ENCODE measurements around the gene PIEZO2.

PIEZO2 gene

DNA sequence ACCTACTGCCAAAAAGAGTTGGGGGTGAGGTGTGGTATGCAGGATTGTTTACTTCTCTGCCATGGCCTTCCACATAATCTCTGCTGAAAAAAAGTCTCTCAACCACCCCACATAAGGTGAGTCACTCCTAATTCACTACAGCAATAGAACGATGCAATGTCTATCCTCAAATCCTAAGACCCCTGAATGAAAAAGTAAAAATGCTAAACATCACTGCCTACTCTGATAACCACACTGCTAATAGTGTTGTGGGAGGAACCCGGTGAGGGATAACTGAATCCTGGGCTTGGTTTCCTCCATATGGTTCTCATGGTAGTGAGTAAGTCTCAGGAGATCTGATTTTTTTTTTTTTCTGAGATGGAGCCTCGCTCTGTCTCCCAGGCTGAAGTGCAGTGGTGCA, 252.5 kb downstream of the PIEZO2 start:
- peak; percentile 74 for DNase-seq (ENCODE audit: low read depth)

DNA sequence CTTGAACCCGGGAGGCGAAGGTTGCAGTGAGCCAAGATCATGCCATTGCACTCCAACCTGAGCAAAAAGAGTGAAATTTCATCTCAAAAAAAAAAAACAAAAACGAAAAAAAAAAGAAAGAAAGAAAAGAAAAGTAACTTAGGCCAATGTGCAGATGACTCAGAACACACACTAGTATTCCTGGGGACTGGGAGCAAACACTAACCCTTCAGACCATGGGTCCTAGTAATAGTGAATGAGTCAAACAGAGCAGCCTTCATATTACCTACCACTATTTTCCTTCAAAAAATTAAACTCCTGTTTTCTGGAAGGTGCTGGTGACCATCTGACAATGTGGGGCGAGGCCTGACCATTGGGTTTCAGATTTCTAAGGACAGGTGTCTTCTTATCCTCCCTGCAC, 253.4 kb downstream of the PIEZO2 start:
- no peak for DNase-seq (ENCODE audit: low read depth)

- DNase-seq (ENCODE audit: low read depth) = no peak
Observed at GRCh38 chr18:10894501-10894900, 254.9 kb downstream of the PIEZO2 start.

GRCh38 chr18:10893761-10894160, 255.6 kb downstream of the PIEZO2 start:
- no peak for DNase-seq (ENCODE audit: low read depth)

GRCh38 chr18:10893196-10893595, 256.2 kb downstream of the PIEZO2 start:
- no peak for DNase-seq (ENCODE audit: low read depth)

GRCh38 chr18:10892786-10893185, 256.6 kb downstream of the PIEZO2 start:
- peak; percentile 76 for DNase-seq (ENCODE audit: low read depth)

- no peak for DNase-seq (ENCODE audit: low read depth)
Observed at GRCh38 chr18:10890022-10890421, 259.3 kb downstream of the PIEZO2 start.

DNA sequence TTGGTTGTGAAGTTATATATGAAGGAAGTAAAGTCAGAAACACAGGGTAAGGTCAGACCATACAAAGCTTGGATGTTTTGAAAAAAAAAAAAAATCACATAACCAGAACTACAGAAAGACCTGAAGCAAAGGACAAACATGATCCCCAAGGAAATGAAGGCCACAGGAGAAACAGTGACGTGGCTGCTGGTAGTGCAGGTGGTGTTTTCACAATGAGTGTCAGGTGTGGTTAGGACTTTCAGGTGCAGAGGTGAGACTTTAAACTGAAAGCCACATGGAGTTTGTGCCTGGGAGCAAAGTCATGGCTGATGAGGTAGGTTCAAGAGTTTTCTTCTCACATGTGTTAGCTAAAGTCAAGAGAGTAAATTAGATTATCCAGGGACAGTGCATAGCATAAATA, 270.7 kb downstream of the PIEZO2 start:
- no peak for DNase-seq (ENCODE audit: low read depth)

- no peak for DNase-seq (ENCODE audit: low read depth)
Observed at GRCh38 chr18:10877987-10878386, 271.4 kb downstream of the PIEZO2 start.

DNA sequence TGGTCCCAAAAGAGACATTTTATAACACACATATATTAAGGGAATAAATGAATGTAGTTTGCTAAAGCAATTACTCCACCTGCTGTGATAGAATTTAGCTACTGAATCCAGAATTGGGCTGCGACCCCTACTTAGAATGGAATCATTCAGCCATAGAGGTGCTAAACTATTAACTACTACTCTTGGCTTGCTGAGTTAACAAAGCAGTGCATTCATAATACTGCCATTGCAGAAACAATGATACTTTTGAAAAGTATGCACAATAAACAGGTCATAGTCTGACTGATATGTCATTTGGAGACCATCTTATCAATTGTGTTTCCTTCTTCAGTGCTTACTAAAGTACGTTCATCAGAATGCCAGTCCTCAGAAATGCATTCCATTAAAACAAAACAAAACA, 273.6 kb downstream of the PIEZO2 start:
- no peak for DNase-seq (ENCODE audit: low read depth)

- no peak for DNase-seq (ENCODE audit: low read depth)
Observed at GRCh38 chr18:10872304-10872703, 277.1 kb downstream of the PIEZO2 start.

GRCh38 chr18:10864722-10865121, 284.6 kb downstream of the PIEZO2 start:
- no peak for DNase-seq (ENCODE audit: low read depth)

GRCh38 chr18:10863026-10863425, 286.3 kb downstream of the PIEZO2 start:
- peak; percentile 34 for DNase-seq (ENCODE audit: low read depth)

GRCh38 chr18:10860928-10861327, 288.4 kb downstream of the PIEZO2 start:
- peak; percentile 73 for DNase-seq (ENCODE audit: low read depth)

- no peak for DNase-seq (ENCODE audit: low read depth)
Observed at GRCh38 chr18:10860382-10860781, 289.0 kb downstream of the PIEZO2 start.

- DNase-seq (ENCODE audit: low read depth) = no peak
Observed at GRCh38 chr18:10858477-10858876, 290.9 kb downstream of the PIEZO2 start.

DNA sequence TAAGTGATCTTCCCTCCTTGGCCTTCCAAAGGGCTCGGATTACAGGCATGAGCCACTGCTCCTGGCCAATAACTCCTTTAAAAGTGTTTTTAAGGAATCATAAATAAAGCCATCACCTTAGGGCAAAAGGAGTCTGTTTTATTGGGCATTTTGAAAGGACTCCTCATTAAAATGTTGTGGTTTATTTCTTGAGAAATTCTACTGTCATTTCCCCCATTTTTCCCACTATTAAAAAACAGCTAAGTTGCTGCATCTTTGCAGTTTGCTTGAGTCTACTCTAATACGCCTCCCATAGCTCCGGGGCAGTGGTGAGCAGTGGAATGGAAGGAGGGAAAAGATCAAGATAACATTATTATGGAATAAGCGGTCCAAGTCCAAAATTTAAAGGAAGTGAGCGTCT, 293.2 kb downstream of the PIEZO2 start:
- no peak for DNase-seq (ENCODE audit: low read depth)

GRCh38 chr18:10852385-10853303, 296.7 kb downstream of the PIEZO2 start:
- DNase-seq (ENCODE audit: low read depth) = no peak

DNA sequence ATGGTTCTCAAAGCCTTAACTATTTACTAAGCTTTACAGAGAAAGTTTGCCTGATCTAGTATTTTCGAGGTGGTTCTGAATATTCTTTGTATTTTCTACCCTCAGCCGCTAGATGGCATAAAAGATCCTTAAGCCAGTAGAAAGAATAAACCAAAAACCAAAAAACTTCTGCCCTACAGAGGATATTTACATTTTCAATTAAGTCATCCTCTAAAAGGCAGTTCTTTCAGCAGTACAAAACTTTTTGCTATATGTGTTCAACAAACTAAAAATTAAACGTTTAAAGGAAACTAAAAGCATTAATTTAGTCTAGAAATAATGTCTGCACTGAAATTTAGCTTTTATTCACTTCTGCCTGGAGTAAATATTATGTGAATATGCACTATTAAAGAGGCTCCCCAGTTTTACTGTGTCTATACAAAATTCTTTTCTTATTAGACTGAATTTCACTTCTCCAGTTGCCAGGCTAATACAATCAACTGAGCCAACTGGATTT, 297.5 kb downstream of the PIEZO2 start:
- DNase-seq (ENCODE audit: low read depth) = peak; percentile 67

- DNase-seq (ENCODE audit: low read depth) = peak; percentile 63
Observed at GRCh38 chr18:10850840-10851239, 298.5 kb downstream of the PIEZO2 start.

GRCh38 chr18:10850216-10850615, 299.2 kb downstream of the PIEZO2 start:
- no peak for DNase-seq (ENCODE audit: low read depth)

DNA sequence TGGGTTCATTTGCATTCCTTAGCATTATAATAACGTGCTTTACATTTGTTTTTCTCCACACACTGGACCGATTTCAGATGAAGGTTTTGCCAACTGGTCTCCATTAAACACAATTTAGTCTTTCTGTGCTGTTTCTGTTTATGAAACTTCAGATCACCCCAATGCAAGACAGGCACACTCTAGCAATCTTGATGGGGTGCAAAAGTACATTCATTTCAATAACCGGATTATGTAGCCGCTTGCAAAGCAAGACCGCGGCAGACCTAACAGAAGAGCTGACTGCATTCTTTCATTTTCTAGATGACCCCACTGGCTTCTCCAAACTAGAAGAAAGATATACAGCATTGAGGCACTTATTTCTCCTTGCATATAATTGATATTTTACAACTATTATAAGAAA, 301.5 kb downstream of the PIEZO2 start:
- no peak for DNase-seq (ENCODE audit: low read depth)

DNA sequence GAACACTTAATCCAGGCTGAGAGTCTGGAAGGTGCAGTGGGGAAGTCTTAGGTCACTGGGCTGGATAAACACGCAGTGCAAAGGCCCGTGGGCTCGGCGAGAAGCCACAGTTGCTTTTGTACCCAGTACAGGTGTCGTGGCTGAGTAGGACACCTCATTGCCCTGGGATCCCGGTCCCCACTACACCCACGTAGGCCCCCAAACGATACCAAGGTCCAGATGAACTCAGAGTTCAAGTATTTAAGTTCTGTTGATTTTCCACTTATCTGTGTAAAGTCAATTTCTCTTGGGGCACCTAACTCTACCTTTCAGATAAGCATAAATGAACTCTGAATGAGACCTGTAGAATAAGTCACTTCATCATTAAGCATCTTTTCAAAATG, 302.0 kb downstream of the PIEZO2 start:
- DNase-seq (ENCODE audit: low read depth) = no peak

Measured in amniotic epithelial cell (primary cell).